Stimulated activated CD8-positive, alpha-beta memory T cell treated with anti-CD3 and anti-CD28 coated beads, Interleukin-4, amount 100 ng/mL, for 4 hours (primary cell): ENCODE data around the gene MAPK4.
"Not testable (repeated sequence)": the region's sequence is repeated elsewhere in the genome, so short reads cannot be mapped to it uniquely, and the experiment has no call there.

ENCODE experiments used
- DNase-seq, 2 donors: peaks; one replicate each; pipeline ENCODE4 v3.0.0-alpha.2; 2020; ENCODE audit warnings: low read depth in 2 of 2, low spot score in 1 of 2

The MAPK4 gene

GRCh38 chr18:50679656-50680055 lies 119.8 kb downstream of the MAPK4 start:
- DNase-seq = no peak

GRCh38 chr18:50680966-50681365 lies 121.1 kb downstream of the MAPK4 start:
- no peak for DNase-seq

- DNase-seq = no peak
Observed at GRCh38 chr18:50682852-50683251, 123.0 kb downstream of the MAPK4 start.

- DNase-seq = no peak
Observed at GRCh38 chr18:50686409-50686808, 126.5 kb downstream of the MAPK4 start.

GRCh38 chr18:50687491-50687890 lies 127.6 kb downstream of the MAPK4 start:
- DNase-seq = no peak

GRCh38 chr18:50689578-50689977 lies 129.7 kb downstream of the MAPK4 start:
- no peak for DNase-seq

GRCh38 chr18:50694147-50694546 lies 134.3 kb downstream of the MAPK4 start:
- no peak for DNase-seq

GRCh38 chr18:50695431-50696176 lies 135.7 kb downstream of the MAPK4 start:
- DNase-seq = no peak

GRCh38 chr18:50696436-50696835 lies 136.5 kb downstream of the MAPK4 start:
- DNase-seq = no peak

GRCh38 chr18:50696929-50697328 lies 137.0 kb downstream of the MAPK4 start:
- no peak for DNase-seq

GRCh38 chr18:50697509-50697908 lies 137.6 kb downstream of the MAPK4 start:
- no peak for DNase-seq

GRCh38 chr18:50700245-50701165 lies 140.6 kb downstream of the MAPK4 start:
- no peak for DNase-seq

GRCh38 chr18:50704357-50704940 lies 144.6 kb downstream of the MAPK4 start:
- DNase-seq = no peak

GRCh38 chr18:50706199-50706598 lies 146.3 kb downstream of the MAPK4 start:
- no peak for DNase-seq

- DNase-seq = no peak
Observed at GRCh38 chr18:50706651-50707050, 146.8 kb downstream of the MAPK4 start.

- DNase-seq = not testable (repeated sequence)
Observed at GRCh38 chr18:50707297-50707696, 147.4 kb downstream of the MAPK4 start.

- DNase-seq = no peak
Observed at GRCh38 chr18:50707855-50708469, 148.1 kb downstream of the MAPK4 start.

- no peak for DNase-seq
Observed at GRCh38 chr18:50709193-50709592, 149.3 kb downstream of the MAPK4 start.

- DNase-seq = no peak
Observed at GRCh38 chr18:50711386-50711785, 151.5 kb downstream of the MAPK4 start.

GRCh38 chr18:50715919-50716318 lies 156.0 kb downstream of the MAPK4 start:
- DNase-seq = no peak

- DNase-seq = no peak
Observed at GRCh38 chr18:50716902-50717301, 157.0 kb downstream of the MAPK4 start.
